Activated T-helper 1 cell treated with anti-CD3 and anti-CD28 coated beads, Interleukin-12 subunit alpha, Interleukin-12 subunit beta, Interleukin-2, Interleukin-4 antibody, amounts not matched to agents 30 ng/mL and 10 ng/mL and 1 ng/mL, durations not matched to agents 14 hours and 24 hours and 36 hours (primary cell): Measurements from ENCODE around the gene CBFA2T2. TPM values are rescaled to one million over a fixed set of nuclear protein-coding genes. Genes with fewer than 3 reads are reported as not detected.
"Not testable (repeated sequence)": the region's sequence is repeated elsewhere in the genome, so short reads cannot be mapped to it uniquely, and the experiment has no call there.

Experiments
- DNase-seq: peaks from one replicate; pipeline ENCODE4 v3.0.0; 2021; ENCODE audit warnings: low spot score
- H3K27ac Mint-ChIP-seq: one replicate; pipeline ENCODE4 v1.8.0; 2021; ENCODE audit warnings: mild to moderate bottlenecking, mixed read lengths
- H3K27me3 Mint-ChIP-seq: one replicate; pipeline ENCODE4 v1.8.0; 2022; ENCODE audit warnings: mild to moderate bottlenecking, moderate library complexity, mixed read lengths; ENCODE audit not compliant: insufficient read depth
- H3K36me3 Mint-ChIP-seq: one replicate; pipeline ENCODE4 v1.8.0; 2021; ENCODE audit warnings: low read depth, mixed read lengths
- H3K4me1 Mint-ChIP-seq: one replicate; pipeline ENCODE4 v1.8.0; 2021; ENCODE audit warnings: low read depth, mixed read lengths
- H3K4me3 Mint-ChIP-seq: one replicate; pipeline ENCODE4 v1.8.0; 2021; ENCODE audit warnings: mild to moderate bottlenecking, moderate library complexity, mixed read lengths
- H3K9me3 Mint-ChIP-seq: one replicate; pipeline ENCODE4 v1.8.0; 2021; ENCODE audit warnings: mixed read lengths
- intact Hi-C: fragments of 100-400 bp; cut with micrococcal nuclease; formaldehyde crosslinking; loops from one replicate; pipeline ENCODE4 v1.15.1; 2024
- total RNA-seq: library from RNA; stranded (reverse); gene quantifications from 2 replicates; pipeline ENCODE4 v1.2.3, GENCODE V29; 2022

Gene CBFA2T2
- total RNA-seq, 1 donor from 2014 or later, result 12.0 TPM

DNA sequence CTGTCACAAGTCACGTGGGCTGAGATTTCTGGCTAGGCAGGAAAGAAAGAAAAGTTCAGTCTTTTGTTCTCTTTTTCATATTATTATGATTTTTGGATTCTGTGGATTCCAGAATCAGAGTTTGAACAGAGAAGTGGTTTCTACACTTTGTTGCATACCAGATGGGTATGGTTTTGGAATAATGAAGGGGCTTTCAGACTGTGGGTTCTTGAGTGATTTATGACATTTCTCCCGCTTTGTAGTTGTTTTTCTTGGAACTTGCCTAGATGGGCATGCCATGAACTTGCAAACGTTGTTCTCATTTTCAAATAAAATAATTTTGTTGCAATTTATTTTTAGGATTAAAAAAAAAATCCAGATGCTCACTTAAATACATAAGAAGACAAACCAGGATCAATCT, 34.4 kb downstream of the CBFA2T2 start:
- no peaks in the 10 kb centered on the region for H3K36me3 Mint-ChIP-seq
- intact Hi-C loops, result no loop called here
- no peaks in the 10 kb centered on the region for H3K9me3 Mint-ChIP-seq
- DNase-seq, result no peak
- no peak overlapping the region for H3K4me3 Mint-ChIP-seq
- no peaks in the 10 kb centered on the region for H3K27me3 Mint-ChIP-seq
- H3K27ac Mint-ChIP-seq, result no peak overlapping the region
- H3K4me1 Mint-ChIP-seq, result peaks cover 5% of the 10 kb centered on the region

DNA sequence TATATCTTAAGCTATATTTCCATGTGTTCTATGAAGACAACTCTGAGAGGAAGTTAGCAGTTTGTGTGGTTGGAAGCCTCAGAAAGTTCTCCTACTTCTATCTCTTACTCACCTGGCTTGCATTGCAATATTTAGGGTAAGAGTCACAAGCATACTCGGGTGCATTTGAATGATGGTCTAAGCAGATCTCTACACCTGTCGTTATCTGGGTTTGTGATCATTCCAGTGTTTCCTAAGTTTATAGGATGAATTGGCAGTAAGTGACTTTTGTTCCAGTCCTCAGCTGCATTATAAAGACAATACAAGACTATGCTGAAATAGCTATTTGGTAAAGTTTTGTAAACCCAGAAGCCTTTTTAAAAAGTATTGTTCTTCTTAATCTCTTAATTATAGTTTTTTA, 36.9 kb downstream of the CBFA2T2 start:
- H3K4me3 Mint-ChIP-seq, result no peak overlapping the region
- no peak overlapping the region for H3K27ac Mint-ChIP-seq
- H3K9me3 Mint-ChIP-seq, result no peaks in the 10 kb centered on the region
- H3K4me1 Mint-ChIP-seq, result peaks cover 16% of the 10 kb centered on the region
- no peaks in the 10 kb centered on the region for H3K27me3 Mint-ChIP-seq
- no peak for DNase-seq
- intact Hi-C loops, result no loop called here
- H3K36me3 Mint-ChIP-seq, result no peaks in the 10 kb centered on the region

DNA sequence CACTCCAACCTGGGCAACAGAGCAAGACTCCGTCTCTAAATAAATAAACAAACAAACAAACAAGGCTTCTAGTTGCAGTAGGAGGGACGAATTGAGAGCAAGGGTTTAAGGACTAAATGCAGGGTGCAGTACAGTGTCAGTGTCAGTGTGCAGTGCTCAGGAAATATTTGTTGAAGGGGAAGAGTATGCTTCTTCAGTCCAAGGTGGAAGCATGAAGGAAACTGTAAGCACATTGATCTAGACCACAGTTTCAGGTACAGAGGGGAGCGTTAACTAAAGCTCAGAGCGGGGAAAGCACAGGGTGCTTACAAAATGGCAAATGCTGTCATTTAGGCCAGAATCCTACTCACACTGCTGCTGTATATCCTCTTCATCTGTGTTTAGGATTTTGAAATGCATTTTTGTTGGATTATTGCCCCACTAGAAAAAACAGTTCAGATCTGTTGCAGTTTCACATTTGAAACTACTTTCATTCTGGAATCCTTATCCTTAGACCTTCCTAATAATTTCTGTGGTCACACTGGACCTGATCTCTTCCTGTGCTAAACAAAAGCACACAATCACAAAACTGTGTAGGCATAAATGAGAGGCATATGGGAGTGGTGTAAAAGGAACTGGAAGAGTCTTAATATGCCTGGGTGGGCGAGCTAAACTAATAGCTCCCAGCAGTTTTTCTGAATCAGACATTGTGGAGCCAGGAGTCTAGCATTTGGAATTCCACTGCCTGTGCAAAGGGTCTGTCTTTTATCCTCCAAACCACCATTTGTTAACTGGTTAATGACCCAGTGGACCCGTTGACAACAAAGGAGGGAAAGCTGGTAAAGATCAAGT, 41.4 kb downstream of the CBFA2T2 start:
- Mint-ChIP-seq H3K27me3 (no peaks in the 10 kb centered on the region), H3K4me3 (no peak overlapping the region), H3K36me3 (no peaks in the 10 kb centered on the region), H3K4me1 (peaks cover 23% of the 10 kb centered on the region), H3K27ac (no peak overlapping the region), H3K9me3 (no peaks in the 10 kb centered on the region)
- intact Hi-C loops, result no loop called here
- DNase-seq, result no peak

- H3K36me3 Mint-ChIP-seq, result no peaks in the 10 kb centered on the region
- peaks cover 23% of the 10 kb centered on the region for H3K4me1 Mint-ChIP-seq
- no peaks in the 10 kb centered on the region for H3K9me3 Mint-ChIP-seq
- intact Hi-C loops, result no loop called here
- H3K27ac Mint-ChIP-seq, result no peak overlapping the region
- no peaks in the 10 kb centered on the region for H3K27me3 Mint-ChIP-seq
- no peak overlapping the region for H3K4me3 Mint-ChIP-seq
- DNase-seq, result no peak
Measured at GRCh38 chr20:33531885-33532284, 42.0 kb downstream of the CBFA2T2 start.

GRCh38 chr20:33532753-33533459, 43.0 kb downstream of the CBFA2T2 start:
- H3K4me3 Mint-ChIP-seq, result no peak overlapping the region
- no peaks in the 10 kb centered on the region for H3K9me3 Mint-ChIP-seq
- intact Hi-C loops, result no loop called here
- H3K27ac Mint-ChIP-seq, result no peak overlapping the region
- no peaks in the 10 kb centered on the region for H3K36me3 Mint-ChIP-seq
- H3K4me1 Mint-ChIP-seq, result peaks cover 23% of the 10 kb centered on the region
- DNase-seq, result no peak
- no peaks in the 10 kb centered on the region for H3K27me3 Mint-ChIP-seq

GRCh38 chr20:33535717-33536116, 45.8 kb downstream of the CBFA2T2 start:
- H3K36me3 Mint-ChIP-seq, H3K27ac Mint-ChIP-seq, H3K9me3 Mint-ChIP-seq, H3K4me3 Mint-ChIP-seq, DNase-seq, H3K27me3 Mint-ChIP-seq, intact Hi-C loops: not testable (repeated sequence)
- peaks cover 22% of the 10 kb centered on the region for H3K4me1 Mint-ChIP-seq

GRCh38 chr20:33537608-33538007, 47.7 kb downstream of the CBFA2T2 start:
- H3K36me3 Mint-ChIP-seq, result no peaks in the 10 kb centered on the region
- H3K4me3 Mint-ChIP-seq, result no peak overlapping the region
- no peaks in the 10 kb centered on the region for H3K27me3 Mint-ChIP-seq
- no peaks in the 10 kb centered on the region for H3K9me3 Mint-ChIP-seq
- intact Hi-C loops, result no loop called here
- H3K4me1 Mint-ChIP-seq, result peaks cover 3% of the 10 kb centered on the region
- H3K27ac Mint-ChIP-seq, result no peak overlapping the region
- DNase-seq, result no peak

DNA sequence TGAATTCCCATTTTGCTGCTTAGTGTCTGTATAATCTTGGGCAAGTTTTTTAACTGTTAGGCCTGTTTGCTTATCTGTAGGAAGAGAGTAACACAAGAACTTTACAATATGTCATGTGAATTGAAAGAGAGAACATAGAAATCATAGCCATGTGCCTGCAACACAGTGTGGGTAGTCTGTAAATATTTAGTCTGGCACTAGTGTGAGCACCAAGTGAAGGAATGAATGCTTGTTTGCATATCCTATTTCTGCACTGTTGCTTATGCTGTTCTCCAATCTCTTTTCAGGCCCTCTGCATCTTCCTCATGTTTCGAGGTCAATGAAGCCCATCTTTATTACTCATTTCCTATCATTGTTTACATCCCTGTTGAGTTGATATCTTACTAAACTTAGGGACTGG, 49.2 kb downstream of the CBFA2T2 start:
- Mint-ChIP-seq H3K27ac (no peak overlapping the region), H3K9me3 (no peaks in the 10 kb centered on the region), H3K36me3 (no peaks in the 10 kb centered on the region), H3K27me3 (no peaks in the 10 kb centered on the region), H3K4me1 (no peaks in the 10 kb centered on the region), H3K4me3 (no peak overlapping the region)
- intact Hi-C loops, result no loop called here
- DNase-seq, result no peak

DNA sequence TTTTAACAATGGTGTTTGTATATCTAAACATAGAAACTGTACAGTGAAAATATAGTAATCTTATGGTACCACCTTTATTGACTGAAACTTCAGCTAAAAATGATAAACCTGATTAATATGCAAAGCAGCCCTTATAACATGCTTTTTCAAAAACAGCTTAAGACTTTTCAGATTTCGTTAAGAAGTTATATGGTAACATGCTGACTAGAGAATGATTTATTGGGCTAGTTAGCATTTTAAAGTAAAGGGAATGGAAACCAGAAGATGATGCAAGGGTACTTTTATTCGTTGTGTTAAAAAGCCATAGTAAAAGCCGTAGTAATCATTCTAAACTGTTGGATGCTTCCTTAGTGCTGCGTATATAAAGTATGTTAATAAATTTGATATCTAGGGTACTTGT, 50.5 kb downstream of the CBFA2T2 start:
- intact Hi-C loops, result no loop called here
- no peak overlapping the region for H3K4me3 Mint-ChIP-seq
- no peaks in the 10 kb centered on the region for H3K4me1 Mint-ChIP-seq

DNA sequence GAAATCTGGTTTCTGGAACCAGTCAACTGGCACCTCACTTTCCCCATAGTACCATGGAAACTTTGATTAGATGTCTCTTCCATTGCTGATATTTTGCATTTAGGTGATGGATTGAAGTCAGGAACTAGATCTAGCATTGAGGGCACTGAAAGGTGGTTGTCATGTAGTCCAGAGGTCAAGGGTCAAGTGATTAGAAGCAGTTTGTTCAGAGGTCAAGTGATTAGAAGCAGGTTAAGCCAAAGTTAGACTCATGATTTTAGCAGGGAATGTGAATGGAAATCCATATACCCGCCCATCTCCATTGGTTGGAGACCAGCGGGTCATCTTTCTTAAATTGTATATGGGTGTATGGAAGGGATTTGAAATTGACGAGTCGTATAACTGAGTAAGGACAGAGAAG, 51.2 kb downstream of the CBFA2T2 start:
- Mint-ChIP-seq H3K4me3 (no peak overlapping the region), H3K9me3 (no peaks in the 10 kb centered on the region), H3K36me3 (no peaks in the 10 kb centered on the region), H3K27me3 (no peaks in the 10 kb centered on the region), H3K4me1 (no peaks in the 10 kb centered on the region), H3K27ac (no peak overlapping the region)
- DNase-seq, result no peak
- intact Hi-C loops, result no loop called here

More for the DNA sequence above, 50.5 kb downstream of the CBFA2T2 start:
- Mint-ChIP-seq H3K9me3 (no peaks in the 10 kb centered on the region), H3K27ac (no peak overlapping the region), H3K36me3 (no peaks in the 10 kb centered on the region), H3K27me3 (no peaks in the 10 kb centered on the region)
- DNase-seq, result no peak

- Mint-ChIP-seq H3K36me3 (no peaks in the 10 kb centered on the region), H3K4me1 (no peaks in the 10 kb centered on the region), H3K27ac (no peak overlapping the region), H3K9me3 (no peaks in the 10 kb centered on the region), H3K4me3 (no peak overlapping the region), H3K27me3 (no peaks in the 10 kb centered on the region)
- intact Hi-C loops, result no loop called here
- DNase-seq, result no peak
Measured at GRCh38 chr20:33541797-33542196, 51.9 kb downstream of the CBFA2T2 start.

GRCh38 chr20:33545763-33546162, 55.9 kb downstream of the CBFA2T2 start:
- intact Hi-C loops, result loop anchor here (1.0 kb wide), 1 partner anchor 9 kb away; no protein-coding TSS in a partner anchor
- H3K9me3 Mint-ChIP-seq, result no peaks in the 10 kb centered on the region
- no peak overlapping the region for H3K4me3 Mint-ChIP-seq
- no peak for DNase-seq
- no peaks in the 10 kb centered on the region for H3K27me3 Mint-ChIP-seq
- no peaks in the 10 kb centered on the region for H3K36me3 Mint-ChIP-seq
- no peaks in the 10 kb centered on the region for H3K4me1 Mint-ChIP-seq
- no peak overlapping the region for H3K27ac Mint-ChIP-seq

GRCh38 chr20:33549229-33549999, 59.5 kb downstream of the CBFA2T2 start:
- DNase-seq, result no peak
- Mint-ChIP-seq H3K4me3 (no peak overlapping the region), H3K36me3 (peaks cover 3% of the 10 kb centered on the region), H3K27me3 (no peaks in the 10 kb centered on the region), H3K9me3 (no peaks in the 10 kb centered on the region), H3K27ac (no peak overlapping the region), H3K4me1 (no peaks in the 10 kb centered on the region)
- intact Hi-C loops, result no loop called here
